Breast epithelium (tissue), 3 donors: ENCODE measurements around the gene TMEM267.

Experiments
- CTCF ChIP-seq, 3 donors: fragments of 450-650 bp; IDR thresholded peaks; one replicate each; pipeline ENCODE4 v1.5.1; 2016 to 2017; ENCODE audit warnings: antibody characterized with exemption in 3 of 3, mild to moderate bottlenecking in 3 of 3, moderate library complexity in 3 of 3
- POLR2A ChIP-seq: fragments of 450-650 bp; IDR thresholded peaks from one replicate; pipeline ENCODE4 v1.6.1; 2016; ENCODE audit warnings: antibody characterized with exemption, mild to moderate bottlenecking, moderate library complexity

- TF ChIP-seq POLR2A (no peak), CTCF (IDR thresholded peaks at IDR 0.05) (no peak)
These were observed 13.8 kb upstream of the TMEM267 start for GRCh38 chr5:43497311-43498104.
